ENCODE measurements around the gene SRSF9.

DNA sequence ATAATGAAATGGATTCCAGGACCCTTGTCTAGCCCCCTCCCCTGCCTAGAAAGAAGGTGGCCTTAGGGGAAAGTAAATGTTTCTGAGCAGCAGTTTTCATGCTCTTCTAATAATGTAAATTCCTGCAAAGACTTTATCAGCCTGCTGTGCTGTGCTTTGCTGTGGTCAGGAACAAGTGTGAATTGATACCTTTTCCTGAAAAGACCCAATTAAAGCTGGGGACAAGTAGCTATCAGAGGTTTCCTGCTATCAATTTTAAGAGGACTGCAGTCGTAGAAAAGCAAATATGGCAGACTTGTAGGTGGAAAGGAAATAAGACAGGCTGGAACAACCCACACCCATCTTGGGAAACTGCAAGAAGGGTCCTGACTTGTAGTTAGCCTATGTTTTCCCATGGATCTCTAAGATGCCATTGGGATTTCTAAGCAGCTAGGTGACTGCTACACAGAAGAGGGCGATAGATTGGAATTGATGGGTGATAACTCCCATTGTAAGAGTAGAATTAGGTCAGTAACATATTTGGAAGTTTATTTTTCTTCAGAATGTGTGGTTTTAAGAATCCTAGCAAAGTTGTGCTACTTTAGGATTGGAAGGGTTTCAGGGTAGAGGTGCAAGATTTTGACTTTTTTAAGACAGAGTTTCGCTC, 29.4 kb upstream of the SRSF9 start:
- TF ChIP-seq BACH2 (CRISPR knock-in tag; IDR thresholded peaks at IDR 0.05; ENCODE audit: borderline replicate concordance) (no peak), RARB (CRISPR knock-in tag; IDR thresholded peaks at IDR 0.05) (no peak), ZNF565 (CRISPR knock-in tag; conservative IDR thresholded peaks at IDR 0.05; ENCODE audit: low read depth) (no peak)

Measured in SK-N-SH treated with all-trans-retinoic acid at 6 μM for 48 hours (cell line).